SU-DHL-6 (cell line): ENCODE results near the gene GOSR2.

ENCODE experiments used
- H2AFZ ChIP-seq: fragments of 200-600 bp; sonication (generic); 2 replicates; pipeline ENCODE4 v1.6.1; 2014; ENCODE audit warnings: low read depth, mild to moderate bottlenecking, moderate library complexity, mixed read lengths, antibody characterized with exemption, low read length; ENCODE audit not compliant: severe bottlenecking
- H3F3A ChIP-seq: fragments of 200-600 bp; shearing (Covaris generic); 2 replicates; pipeline ENCODE4 v1.6.0; 2016; ENCODE audit warnings: antibody characterized with exemption, mild to moderate bottlenecking; ENCODE audit not compliant: insufficient read depth
- H3K27ac ChIP-seq: fragments of 200-600 bp; sonication (generic); 2 replicates; pipeline ENCODE4 v1.5.1; 2016; ENCODE audit warnings: low read depth, mild to moderate bottlenecking, low read length, moderate library complexity, mixed read lengths
- H3K27me3 ChIP-seq: fragments of 200-600 bp; sonication (generic), shearing (Covaris generic); 2 replicates; pipeline ENCODE4 v1.6.0; 2014; ENCODE audit warnings: mild to moderate bottlenecking, low read length
- H3K36me3 ChIP-seq: fragments of 200-600 bp; sonication (generic); 2 replicates; pipeline ENCODE4 v1.6.1; 2014; ENCODE audit warnings: mild to moderate bottlenecking, low read length, mixed read lengths
- H3K4me2 ChIP-seq: fragments of 300-600, 200-600 bp; shearing (Covaris generic), sonication (generic); 2 replicates; pipeline ENCODE4 v1.6.0; 2014; ENCODE audit warnings: low read length, low read depth, mild to moderate bottlenecking; ENCODE audit not compliant: poor library complexity, severe bottlenecking
- H3K4me3 ChIP-seq: fragments of 200-600 bp; sonication (generic); 2 replicates; pipeline ENCODE4 v1.5.1; 2014; ENCODE audit warnings: antibody characterized with exemption, low read length, mild to moderate bottlenecking, mixed read lengths; ENCODE audit not compliant: insufficient read depth, poor library complexity, severe bottlenecking
- H3K79me2 ChIP-seq: fragments of 200-600 bp; sonication (generic); 2 replicates; pipeline ENCODE4 v1.6.1; 2014; ENCODE audit warnings: mild to moderate bottlenecking, low read length, moderate library complexity; ENCODE audit not compliant: insufficient read depth
- H3K9ac ChIP-seq: fragments of 200-600 bp; sonication (generic); 2 replicates; pipeline ENCODE4 v1.7.0; 2014; ENCODE audit warnings: mild to moderate bottlenecking, low read length
- H3K9me2 ChIP-seq: fragments of 200-600 bp; sonication (generic); replicated peaks from 2 replicates; pipeline ENCODE4 v1.6.1; 2014; ENCODE audit warnings: low read length; ENCODE audit not compliant: insufficient read depth
- H3K9me3 ChIP-seq: fragments of 200-600 bp; sonication (generic); 2 replicates; pipeline ENCODE4 v1.6.1; 2014; ENCODE audit warnings: low read length, mixed read lengths; ENCODE audit not compliant: insufficient read depth
- H4K20me1 ChIP-seq: fragments of 200-600 bp; sonication (generic); 2 replicates; pipeline ENCODE4 v1.6.1; 2014; ENCODE audit warnings: low read depth, mild to moderate bottlenecking, antibody characterized with exemption, low read length, moderate library complexity, mixed read lengths
- CTCF ChIP-seq: fragments of 200-600 bp; sonication (generic); IDR thresholded peaks from one replicate; pipeline ENCODE4 v1.5.1; 2017; ENCODE audit warnings: antibody characterized with exemption, mild to moderate bottlenecking, low read length, moderate library complexity; ENCODE audit not compliant: insufficient read depth, poor library complexity, severe bottlenecking
- EZH2phosphoT487 ChIP-seq: fragments of 200-600 bp; sonication (generic), shearing (Covaris generic); conservative IDR thresholded peaks from 2 replicates; pipeline ENCODE4 v1.6.1; 2018; ENCODE audit warnings: mild to moderate bottlenecking, antibody characterized with exemption, low read length, moderate library complexity, mixed read lengths

Gene GOSR2

DNA sequence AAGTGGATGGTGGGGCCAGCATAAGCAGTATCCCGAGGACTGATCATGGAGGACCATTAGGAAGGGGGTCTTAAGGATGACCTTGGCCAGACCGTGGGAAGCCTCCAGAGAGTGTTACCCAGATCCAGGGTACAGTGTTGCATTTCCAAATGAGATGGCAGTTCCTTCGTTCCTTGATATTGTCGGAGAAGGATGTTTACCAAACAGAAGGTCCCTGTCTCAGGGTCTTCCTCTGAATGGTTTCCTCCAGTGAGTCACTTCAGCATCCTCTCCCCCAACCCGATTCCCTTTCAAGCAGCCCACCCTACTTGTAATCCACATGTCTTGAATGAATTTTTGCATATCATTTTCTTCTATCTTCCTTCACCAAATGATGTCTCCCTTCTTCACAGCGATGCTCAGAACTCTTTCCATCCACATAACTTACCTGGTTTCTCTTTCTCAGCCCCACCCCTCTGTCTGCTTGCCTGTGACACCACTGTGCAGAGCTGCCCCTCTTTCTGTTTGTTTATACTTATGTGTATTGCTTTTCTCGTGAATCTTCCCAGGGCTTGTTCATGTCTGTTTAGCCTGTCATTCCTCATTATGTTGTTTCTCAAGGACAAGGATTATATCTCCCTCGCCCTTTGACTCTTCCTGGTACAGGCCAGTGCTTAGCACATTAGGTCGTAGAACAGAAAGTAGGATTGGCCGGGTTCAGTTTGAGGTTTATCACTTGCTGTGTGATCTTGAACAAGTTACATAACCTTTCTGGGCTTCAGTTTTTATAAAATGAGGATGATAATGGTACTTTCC lies 5.7 kb downstream of the GOSR2 start:
- H3F3A ChIP-seq: no peaks in the 10 kb centered on the region
- peaks cover 12% of the 10 kb centered on the region for H3K36me3 ChIP-seq
- H4K20me1 ChIP-seq: no peaks in the 10 kb centered on the region
- H3K9me3 ChIP-seq: no peaks in the 10 kb centered on the region
- no peak overlapping the region for H3K27ac ChIP-seq
- H2AFZ ChIP-seq: no peak overlapping the region
- no peaks in the 10 kb centered on the region for H3K9me2 ChIP-seq
- H3K9ac ChIP-seq: no peak overlapping the region
- no peak overlapping the region for H3K4me3 ChIP-seq
- no peaks in the 10 kb centered on the region for H3K27me3 ChIP-seq
- H3K4me2 ChIP-seq: no peak overlapping the region
- TF ChIP-seq EZH2phosphoT487 (no peak), CTCF (no peak)
- H3K79me2 ChIP-seq: peaks cover 55% of the 10 kb centered on the region

GRCh38 chr17:46929413-46929812 lies 6.5 kb downstream of the GOSR2 start:
- TF ChIP-seq CTCF: no peak
- no peak for TF ChIP-seq EZH2phosphoT487
- Histone ChIP-seq H2AFZ (no peak overlapping the region), H3K36me3 (peaks cover 12% of the 10 kb centered on the region), H3F3A (no peaks in the 10 kb centered on the region), H3K4me2 (no peak overlapping the region), H3K79me2 (peaks cover 47% of the 10 kb centered on the region), H3K9me2 (no peaks in the 10 kb centered on the region), H3K27ac (no peak overlapping the region), H3K9me3 (no peaks in the 10 kb centered on the region), H3K9ac (no peak overlapping the region), H3K27me3 (no peaks in the 10 kb centered on the region), H3K4me3 (no peak overlapping the region), H4K20me1 (no peaks in the 10 kb centered on the region)

GRCh38 chr17:46930051-46930450 lies 7.1 kb downstream of the GOSR2 start:
- Histone ChIP-seq H3F3A (no peaks in the 10 kb centered on the region), H3K9me2 (no peaks in the 10 kb centered on the region), H3K4me3 (no peak overlapping the region), H3K9me3 (no peaks in the 10 kb centered on the region), H3K27ac (no peak overlapping the region), H4K20me1 (no peaks in the 10 kb centered on the region), H3K36me3 (peaks cover 12% of the 10 kb centered on the region), H3K9ac (no peak overlapping the region), H3K4me2 (no peak overlapping the region), H2AFZ (no peak overlapping the region), H3K27me3 (no peaks in the 10 kb centered on the region), H3K79me2 (peaks cover 41% of the 10 kb centered on the region)
- no peak for TF ChIP-seq CTCF
- no peak for TF ChIP-seq EZH2phosphoT487
